H1 (cell line): ENCODE data around the gene CSNK1D. TPM values are rescaled to one million over a fixed set of nuclear protein-coding genes. Genes with fewer than 3 reads are reported as not detected.
A peak's percentile ranks its signal among the peaks of the same experiment; 100 is the strongest.

Experiments
- CTCF ChIA-PET: fragments of 300-600 bp; sonication (Branson Sonifier 250); formaldehyde crosslinking; loops from one replicate; lab custom pipeline; 2021; ENCODE audit not compliant: partially characterized antibody; lab: Charles Lee
- POLR2A ChIA-PET: fragments of 300-600 bp; sonication (Branson Sonifier 250); formaldehyde crosslinking; loops from one replicate; lab custom pipeline; 2021; ENCODE audit warnings: inconsistent platforms; ENCODE audit not compliant: partially characterized antibody; lab: Charles Lee
- DNase-seq, 2 experiments: peaks; one replicate each; pipeline versions ENCODE4 v3.0.0 to v3.0.0-alpha.2; 2010 to 2022; ENCODE audit warnings: low spot score in 2 of 2, low read depth in 1 of 2, mixed read lengths in 1 of 2
- FAIRE-seq: peaks from 2 replicates; lab custom pipeline; 2011; peaks lifted over from hg19 to GRCh38; lab: Jason Lieb, UNC
- H2AFZ ChIP-seq: 2 replicates; pipeline ENCODE4 v1.8.1; 2012; ENCODE audit warnings: low read length, inconsistent platforms
- H2AK5ac ChIP-seq: 2 replicates; pipeline ENCODE4 v1.6.1; 2013; ENCODE audit warnings: low read depth, low read length
- H2BK120ac ChIP-seq: replicated peaks from 2 replicates; pipeline ENCODE3; 2013; ENCODE audit warnings: low read depth, low read length, inconsistent platforms
- H2BK12ac ChIP-seq: 2 replicates; pipeline ENCODE4 v1.6.1; 2013; ENCODE audit warnings: low read depth, low read length
- H2BK15ac ChIP-seq: 2 replicates; pipeline ENCODE4 v1.6.1; 2013; ENCODE audit warnings: low read length
- H2BK20ac ChIP-seq: 2 replicates; pipeline ENCODE4 v1.6.1; 2013; ENCODE audit warnings: low read length
- H2BK5ac ChIP-seq: 2 replicates; pipeline ENCODE4 v1.6.1; 2013; ENCODE audit warnings: low read depth, low read length
- H3K14ac ChIP-seq: 2 replicates; pipeline ENCODE4 v1.6.1; 2013; ENCODE audit warnings: inconsistent platforms; ENCODE audit not compliant: insufficient read length
- H3K18ac ChIP-seq: 2 replicates; pipeline ENCODE4 v1.6.1; 2013; ENCODE audit warnings: low read length; ENCODE audit errors: extremely low read depth
- H3K23ac ChIP-seq: 2 replicates; pipeline ENCODE4 v1.6.1; 2013; ENCODE audit warnings: inconsistent platforms; ENCODE audit not compliant: insufficient read length
- H3K23me2 ChIP-seq: 2 replicates; pipeline ENCODE4 v1.6.1; 2013; ENCODE audit warnings: low read depth, low read length
- H3K27ac ChIP-seq: 2 replicates; pipeline ENCODE4 v1.6.1; 2011; ENCODE audit warnings: low read depth, low read length, inconsistent platforms
- H3K27me3 ChIP-seq, 4 experiments: replicated peaks in 1 of 4; 1 replicate in 1 of 4; 2 replicates in 3 of 4; pipeline versions ENCODE4 v1.6.1 to v1.8.1; 2011 to 2013; ENCODE audit warnings: low read length in 3 of 4, mild to moderate bottlenecking in 3 of 4, inconsistent platforms in 2 of 4, mixed read lengths in 2 of 4, moderate library complexity in 1 of 4; ENCODE audit not compliant: control insufficient read depth in 3 of 4, insufficient read depth in 3 of 4; ENCODE audit errors: extremely low read depth in 1 of 4
- H3K36me3 ChIP-seq, 4 experiments: 2 replicates each; pipeline versions ENCODE4 v1.6.1 to v1.8.1; 2011 to 2013; ENCODE audit warnings: mild to moderate bottlenecking in 4 of 4, low read length in 3 of 4, moderate library complexity in 2 of 4, control low read depth in 1 of 4, inconsistent platforms in 1 of 4; ENCODE audit not compliant: insufficient read depth in 4 of 4, control insufficient read depth in 2 of 4
- H3K4ac ChIP-seq: replicated peaks from 2 replicates; pipeline ENCODE3; 2013; ENCODE audit warnings: low read length, low read depth, mixed read lengths, inconsistent platforms; ENCODE audit not compliant: insufficient read length
- H3K4me1 ChIP-seq, 4 experiments: replicated peaks in 1 of 4; 1 replicate in 1 of 4; 2 replicates in 3 of 4; pipeline versions ENCODE4 v1.6.1 to v1.8.1; 2011 to 2013; ENCODE audit warnings: low read length in 3 of 4, inconsistent platforms in 2 of 4, mixed read lengths in 1 of 4; ENCODE audit not compliant: insufficient read depth in 4 of 4, control insufficient read depth in 3 of 4
- H3K4me2 ChIP-seq, 2 experiments: 2 replicates each; pipeline versions ENCODE4 v1.6.1 to v1.8.1; 2011 to 2013; ENCODE audit warnings: low read depth in 2 of 2, low read length in 2 of 2, control low read depth in 1 of 2, inconsistent platforms in 1 of 2, mild to moderate bottlenecking in 1 of 2; ENCODE audit not compliant: insufficient read depth in 1 of 2
- H3K4me3 ChIP-seq, 4 experiments: fragments of 200-600, 300-600 bp in 1 of 4; sonication (generic), shearing (Covaris generic), sonication (Bioruptor Twin) in 1 of 4; 2 replicates each; pipeline versions ENCODE4 v1.5.1 to v1.8.1; 2011 to 2016; ENCODE audit warnings: low read length in 4 of 4, low read depth in 3 of 4, control low read depth in 2 of 4, inconsistent platforms in 2 of 4, mild to moderate bottlenecking in 2 of 4, mixed read lengths in 1 of 4, moderate library complexity in 1 of 4; ENCODE audit not compliant: insufficient read depth in 2 of 4; ENCODE audit errors: extremely low read depth in 1 of 4
- H3K56ac ChIP-seq: replicated peaks from 2 replicates; pipeline ENCODE3; 2013; ENCODE audit warnings: low read depth, mild to moderate bottlenecking, mixed read lengths, low read length, inconsistent platforms; ENCODE audit not compliant: insufficient read length
- H3K79me1 ChIP-seq: 2 replicates; pipeline ENCODE4 v1.6.1; 2013; ENCODE audit warnings: low read depth, low read length, control low read depth
- H3K79me2 ChIP-seq, 2 experiments: 2 replicates each; pipeline versions ENCODE4 v1.6.1 to v1.8.1; 2012 to 2013; ENCODE audit warnings: low read length in 2 of 2, mild to moderate bottlenecking in 2 of 2, inconsistent platforms in 1 of 2; ENCODE audit not compliant: insufficient read depth in 2 of 2, control insufficient read depth in 1 of 2
- H3K9ac ChIP-seq, 4 experiments: replicated peaks in 1 of 4; 1 replicate in 1 of 4; 2 replicates in 3 of 4; pipeline versions ENCODE4 v1.6.1 to v1.8.1; 2011 to 2013; ENCODE audit warnings: low read depth in 3 of 4, low read length in 3 of 4, control low read depth in 2 of 4, mild to moderate bottlenecking in 2 of 4, moderate library complexity in 2 of 4, inconsistent platforms in 1 of 4; ENCODE audit errors: extremely low read depth in 1 of 4
- H3K9me3 ChIP-seq, 2 experiments: 2 replicates each; pipeline versions ENCODE4 v1.6.1 to v1.8.1; 2012 to 2013; ENCODE audit warnings: mild to moderate bottlenecking in 2 of 2, moderate library complexity in 2 of 2, control low read depth in 1 of 2, inconsistent platforms in 1 of 2, low read depth in 1 of 2, low read length in 1 of 2, mixed read lengths in 1 of 2; ENCODE audit not compliant: insufficient read depth in 2 of 2
- H4K20me1 ChIP-seq, 2 experiments: replicated peaks in 1 of 2; 2 replicates each; pipeline versions ENCODE3 to v1.8.1; 2011 to 2013; ENCODE audit warnings: inconsistent platforms in 2 of 2, low read length in 2 of 2, mild to moderate bottlenecking in 1 of 2; ENCODE audit not compliant: insufficient read depth in 2 of 2, control insufficient read depth in 1 of 2
- H4K5ac ChIP-seq: 2 replicates; pipeline ENCODE4 v1.6.1; 2013; ENCODE audit warnings: low read length, low read depth, mixed read lengths, inconsistent platforms; ENCODE audit not compliant: insufficient read length
- H4K8ac ChIP-seq: 2 replicates; pipeline ENCODE4 v1.8.0; 2013; ENCODE audit warnings: mild to moderate bottlenecking, moderate library complexity, low read length, inconsistent platforms; ENCODE audit not compliant: insufficient read depth; ENCODE audit errors: extremely low read depth
- H4K91ac ChIP-seq: replicated peaks from 2 replicates; pipeline ENCODE3; 2013; ENCODE audit warnings: low read length, mixed read lengths, inconsistent platforms; ENCODE audit not compliant: insufficient read length
- ATF3 ChIP-seq: IDR thresholded peaks from 2 replicates; pipeline ENCODE4 v1.6.1; 2011; ENCODE audit warnings: low read depth, mild to moderate bottlenecking, low read length; ENCODE audit not compliant: insufficient read depth
- EP300 ChIP-seq, 2 experiments: IDR thresholded peaks; 1 replicate in 1 of 2; 2 replicates in 1 of 2; pipeline ENCODE4 v1.6.1; 2011 to 2012; ENCODE audit warnings: low read depth in 2 of 2, low read length in 2 of 2, mild to moderate bottlenecking in 2 of 2, borderline replicate concordance in 1 of 2, inconsistent platforms in 1 of 2, moderate library complexity in 1 of 2
- JUND ChIP-seq: IDR thresholded peaks from 2 replicates; pipeline ENCODE4 v1.6.1; 2011; ENCODE audit warnings: mild to moderate bottlenecking, improper control_type of control experiment, low read length
- NANOG ChIP-seq: IDR thresholded peaks from 2 replicates; pipeline ENCODE4 v1.6.1; 2011; ENCODE audit warnings: low read length, low read depth, mild to moderate bottlenecking, inconsistent platforms; ENCODE audit not compliant: insufficient read depth, poor library complexity, severe bottlenecking
- SP1 ChIP-seq: IDR thresholded peaks from 2 replicates; pipeline ENCODE4 v1.6.1; 2011; ENCODE audit warnings: low read depth, low read length
- TAF1 ChIP-seq: IDR thresholded peaks from 2 replicates; pipeline ENCODE4 v1.6.1; 2011; ENCODE audit warnings: mild to moderate bottlenecking, low read depth, low read length
- TAF7 ChIP-seq: optimal IDR thresholded peaks from 2 replicates; pipeline ENCODE3; 2011; ENCODE audit warnings: low read depth, mild to moderate bottlenecking, inconsistent platforms, low read length, moderate library complexity, borderline replicate concordance
- WGBS, 2 experiments: shearing (Covaris generic) in 1 of 2; methylation state at CpG; one replicate each; pipeline versions ENCODE4 v1.1.6 to v1.1.7; 2013 to 2015; ENCODE audit warnings: low lambda C conversion rate in 2 of 2, mixed read lengths in 2 of 2, inconsistent platforms in 1 of 2, low coverage in 1 of 2, missing lambda C conversion rate in 1 of 2; ENCODE audit not compliant: insufficient replicate concordance in 2 of 2, insufficient coverage in 1 of 2, insufficient read length in 1 of 2; ENCODE audit errors: extremely low coverage in 1 of 2, missing lambda C conversion rate in 1 of 2; 5-methylcytosine and 5-hydroxymethylcytosine counted together
- polyA plus RNA-seq, 7 experiments: library from polyadenylated mRNA; depleted of rRNA in 3 of 7; stranded (reverse) in 5 of 7; unstranded in 2 of 7; fragments of >200 nt in 5 of 7; fragments of 200-250 nt in 2 of 7; gene quantifications; 1 replicate in 5 of 7; 2 replicates in 1 of 7; 4 replicates in 1 of 7; pipeline versions ENCODE4 v1.2.1 to v1.2.3, GENCODE V29; 2011 to 2013; ENCODE audit warnings: missing spikeins in 2 of 7, mixed read lengths in 2 of 7
- total RNA-seq: library from RNA; stranded (reverse); fragmentation: NEBNext Ultra II Directional; extraction: Animal tissue kit (Norgen Biotek cat#: 25700); gene quantifications from 2 replicates; pipeline ENCODE4 v1.2.1, GENCODE V29; 2021

Gene CSNK1D
- total and polyA plus RNA-seq, 2 of the 8 experiments (the other 6 are each of a cell fraction or from before 2014, with no cell fraction given) = 73.5 to 103 TPM

- Histone ChIP-seq H3K79me2 (peaks cover 52 to 70% of the 10 kb centered on the region in 2 experiments), H3K4me3 (no peak overlapping the region), H2BK15ac (no peak overlapping the region), H3K4me1 (peaks cover 0 to 30% (median 7%) of the 10 kb centered on the region in 4 experiments; a peak in 6 of 7 replicates), H2BK5ac (no peak overlapping the region), H3K56ac (no peak overlapping the region), H3K14ac (no peak overlapping the region), H3K23me2 (peaks cover 6% of the 10 kb centered on the region), H3K27me3 (peaks cover 0 to 5% (median 5%) of the 10 kb centered on the region in 4 experiments; a peak in 3 of 7 replicates), H3K36me3 (peaks cover 6 to 32% (median 11%) of the 10 kb centered on the region in 4 experiments; a peak in 7 of 8 replicates), H4K20me1 (peaks cover 49 to 54% of the 10 kb centered on the region in 2 experiments), H3K27ac (no peak overlapping the region), H4K91ac (no peak overlapping the region), H3K79me1 (peaks cover 33% of the 10 kb centered on the region), H3K4ac (no peak overlapping the region), H2AK5ac (no peak overlapping the region), H2AFZ (no peak overlapping the region), H3K9ac (no peak overlapping the region), H2BK120ac (no peak overlapping the region), H3K23ac (no peak overlapping the region), H3K18ac (no peak overlapping the region), H4K8ac (no peak overlapping the region), H3K9me3 (no peaks in the 10 kb centered on the region), H4K5ac (no peak overlapping the region), H3K4me2 (peak overlapping the region in 1 of 2 experiments; percentile 12; a peak in 1 of 4 replicates), H2BK12ac (no peak overlapping the region), H2BK20ac (no peak overlapping the region)
- ChIA-PET POLR2A (interaction anchor here (6.4 kb wide), 1 partner anchor 13 kb away, joined by 39 read pairs; no protein-coding TSS in a partner anchor), CTCF (interaction anchor here (0.6 to 1.2 kb wide), 3 partner anchors 15 to 154 kb away, joined by 3 to 4 read pairs (median 3); no protein-coding TSS in a partner anchor)
- DNase-seq = no peak
- TF ChIP-seq TAF1 (no peak), TAF7 (no peak), JUND (no peak), NANOG (no peak), SP1 (no peak), ATF3 (no peak), EP300 (IDR thresholded peaks at IDR 0.05; ENCODE audit: borderline replicate concordance in 1 of 2, low read depth in 2 of 2, low read length in 2 of 2) (no peak)
- WGBS, 2 experiments = 96% methylated on average over 12 of the region's 12 CpGs; no CpG with 5 or more reads in 1 of the 2 experiments
- FAIRE-seq = no peak
Measured at GRCh38 chr17:82270651-82271050, 2.8 kb downstream of the CSNK1D start.
